ENCODE data around the gene ARHGAP6. TPM values are rescaled to one million over a fixed set of nuclear protein-coding genes. Genes with fewer than 3 reads are reported as not detected.

ARHGAP6 gene
- polyA plus RNA-seq, 3 donors = 0.31 to 1.1 (median 0.40) TPM

DNA sequence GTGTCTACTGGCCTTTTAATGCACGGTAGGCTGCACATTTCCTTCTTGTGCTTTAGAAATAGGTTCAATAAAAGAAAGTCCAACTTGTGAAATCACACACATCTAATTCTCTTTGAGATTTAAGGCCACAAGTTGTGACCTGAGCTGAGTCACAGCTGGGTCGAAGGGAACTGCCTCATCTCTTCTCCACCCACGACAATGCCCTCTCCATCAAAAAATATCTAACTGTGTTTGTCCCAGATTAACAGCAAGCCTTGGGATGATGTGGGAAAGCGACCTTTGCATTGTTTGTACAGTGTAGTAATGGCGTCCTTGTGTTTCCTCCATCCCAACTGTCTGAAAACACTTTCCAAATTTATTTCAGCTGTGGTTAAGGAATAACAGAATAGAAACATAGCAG, 203.6 kb downstream of the ARHGAP6 start:
- H3K27ac ChIP-seq (ENCODE audit: low read depth in 1 of 2, low read length in 2 of 2) = no peak overlapping the region
- peaks cover 0 to 3% (median 2%) of the 10 kb centered on the region in 3 donors for H3K27me3 Mint-ChIP-seq (ENCODE audit: low read depth in 3 of 3)
- no peak for DNase-seq
- H3K36me3 ChIP-seq (replicated peaks in 1 of 2; ENCODE audit: control insufficient read depth in 1 of 2, insufficient read depth in 2 of 2, low read length in 2 of 2) = no peaks in the 10 kb centered on the region
- H3K27me3 ChIP-seq (ENCODE audit: control insufficient read depth in 2 of 2, insufficient read depth in 2 of 2, low read length in 2 of 2) = no peaks in the 10 kb centered on the region
- no peak overlapping the region for H2AFZ ChIP-seq (ENCODE audit: insufficient read depth, low read depth, low read length, poor library complexity, severe bottlenecking)
- no peak overlapping the region for H3K4me3 Mint-ChIP-seq
- H3K4me1 ChIP-seq (ENCODE audit: control insufficient read depth in 1 of 2, insufficient read depth in 2 of 2, low read length in 2 of 2) = no peaks in the 10 kb centered on the region
- TF ChIP-seq, protein P1, sequence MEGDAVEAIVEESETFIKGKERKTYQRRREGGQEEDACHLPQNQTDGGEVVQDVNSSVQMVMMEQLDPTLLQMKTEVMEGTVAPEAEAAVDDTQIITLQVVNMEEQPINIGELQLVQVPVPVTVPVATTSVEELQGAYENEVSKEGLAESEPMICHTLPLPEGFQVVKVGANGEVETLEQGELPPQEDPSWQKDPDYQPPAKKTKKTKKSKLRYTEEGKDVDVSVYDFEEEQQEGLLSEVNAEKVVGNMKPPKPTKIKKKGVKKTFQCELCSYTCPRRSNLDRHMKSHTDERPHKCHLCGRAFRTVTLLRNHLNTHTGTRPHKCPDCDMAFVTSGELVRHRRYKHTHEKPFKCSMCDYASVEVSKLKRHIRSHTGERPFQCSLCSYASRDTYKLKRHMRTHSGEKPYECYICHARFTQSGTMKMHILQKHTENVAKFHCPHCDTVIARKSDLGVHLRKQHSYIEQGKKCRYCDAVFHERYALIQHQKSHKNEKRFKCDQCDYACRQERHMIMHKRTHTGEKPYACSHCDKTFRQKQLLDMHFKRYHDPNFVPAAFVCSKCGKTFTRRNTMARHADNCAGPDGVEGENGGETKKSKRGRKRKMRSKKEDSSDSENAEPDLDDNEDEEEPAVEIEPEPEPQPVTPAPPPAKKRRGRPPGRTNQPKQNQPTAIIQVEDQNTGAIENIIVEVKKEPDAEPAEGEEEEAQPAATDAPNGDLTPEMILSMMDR (IDR thresholded peaks at IDR 0.05) = no peak
- no CpG with 5 or more reads among the region's 5 CpGs for WGBS (ENCODE audit: insufficient coverage)
- H3K9ac ChIP-seq (ENCODE audit: insufficient read depth, low read length, poor library complexity, severe bottlenecking) = no peak overlapping the region
- no peaks in the 10 kb centered on the region for H3K4me1 Mint-ChIP-seq
- no peaks in the 10 kb centered on the region for H3K9me3 ChIP-seq (replicated peaks in 1 of 2; ENCODE audit: control insufficient read depth in 1 of 2, insufficient read depth in 1 of 2, low read length in 2 of 2)
- no peak overlapping the region for H3K4me2 ChIP-seq (replicated peaks; ENCODE audit: extremely low read depth, low read length, poor library complexity, severe bottlenecking)
- H4K20me1 ChIP-seq (ENCODE audit: insufficient read depth, low read length) = no peaks in the 10 kb centered on the region
- intact Hi-C loops (cut with micrococcal nuclease) = no loop called here
- H3K79me2 ChIP-seq (ENCODE audit: insufficient read depth, low read length) = no peaks in the 10 kb centered on the region
- H3K9me3 Mint-ChIP-seq = peaks cover 0 to 4% (median 0%) of the 10 kb centered on the region in 7 donors
- H3K36me3 Mint-ChIP-seq = no peaks in the 10 kb centered on the region
- no peak overlapping the region for H3K27ac Mint-ChIP-seq
- H3K4me3 ChIP-seq (replicated peaks in 1 of 3; ENCODE audit: low read depth in 2 of 3, low read length in 3 of 3) = no peak overlapping the region

DNA sequence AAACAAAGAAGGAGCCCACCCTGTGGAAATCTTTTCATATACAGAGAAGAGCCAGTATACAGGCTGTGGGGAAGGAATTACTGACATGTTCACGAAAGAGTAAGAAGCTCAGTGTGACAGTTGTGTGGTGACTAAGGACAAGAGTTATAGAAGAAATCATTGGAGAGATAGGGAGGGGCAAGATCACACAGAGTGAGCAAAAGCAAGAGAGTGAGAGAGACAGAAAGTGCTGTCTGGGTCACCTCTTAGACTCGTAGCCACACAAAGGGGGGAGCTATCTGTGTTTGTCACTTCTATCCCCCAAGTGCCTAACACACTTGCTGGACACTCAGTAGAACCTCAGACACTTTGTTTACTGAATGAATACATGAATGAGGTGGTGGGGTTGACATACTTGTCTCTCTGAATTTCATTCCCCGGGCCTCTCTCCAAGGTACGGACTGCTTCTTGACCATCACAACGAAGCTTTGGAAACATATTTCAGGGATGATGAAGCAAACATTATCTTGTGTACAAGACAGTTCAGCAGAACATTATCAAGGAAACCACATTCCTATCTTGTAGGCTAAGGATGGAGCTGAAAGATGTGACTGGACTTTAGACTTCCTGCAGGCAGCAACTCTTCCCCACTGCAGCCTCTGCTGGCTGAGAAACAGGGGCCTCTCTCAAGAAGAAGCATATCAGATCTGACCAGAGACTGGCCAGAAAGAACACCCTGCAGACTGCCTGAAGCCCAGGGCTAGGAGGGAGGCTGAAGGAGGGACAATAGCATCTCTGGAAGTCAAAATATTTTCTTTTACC, 204.3 kb downstream of the ARHGAP6 start:
- H3K27ac ChIP-seq (ENCODE audit: low read depth in 1 of 2, low read length in 2 of 2) = no peak overlapping the region
- no peak overlapping the region for H3K4me3 ChIP-seq (replicated peaks in 1 of 3; ENCODE audit: low read depth in 2 of 3, low read length in 3 of 3)
- no peaks in the 10 kb centered on the region for H3K9me3 ChIP-seq (replicated peaks in 1 of 2; ENCODE audit: control insufficient read depth in 1 of 2, insufficient read depth in 1 of 2, low read length in 2 of 2)
- no peaks in the 10 kb centered on the region for H3K4me1 ChIP-seq (ENCODE audit: control insufficient read depth in 1 of 2, insufficient read depth in 2 of 2, low read length in 2 of 2)
- no peaks in the 10 kb centered on the region for H3K79me2 ChIP-seq (ENCODE audit: insufficient read depth, low read length)
- no peaks in the 10 kb centered on the region for H3K27me3 ChIP-seq (ENCODE audit: control insufficient read depth in 2 of 2, insufficient read depth in 2 of 2, low read length in 2 of 2)
- Mint-ChIP-seq H3K27ac (no peak overlapping the region), H3K27me3 (ENCODE audit: low read depth in 3 of 3) (peaks cover 0 to 2% (median 2%) of the 10 kb centered on the region in 3 donors), H3K9me3 (peaks cover 0 to 1% (median 0%) of the 10 kb centered on the region in 7 donors), H3K4me1 (no peaks in the 10 kb centered on the region), H3K4me3 (no peak overlapping the region), H3K36me3 (no peaks in the 10 kb centered on the region)
- no peak overlapping the region for H3K4me2 ChIP-seq (replicated peaks; ENCODE audit: extremely low read depth, low read length, poor library complexity, severe bottlenecking)
- WGBS (ENCODE audit: insufficient coverage) = 100% methylated on average over 1 of the region's 5 CpGs
- intact Hi-C loops (cut with micrococcal nuclease) = no loop called here
- DNase-seq = no peak
- no peaks in the 10 kb centered on the region for H3K36me3 ChIP-seq (replicated peaks in 1 of 2; ENCODE audit: control insufficient read depth in 1 of 2, insufficient read depth in 2 of 2, low read length in 2 of 2)
- no peak overlapping the region for H3K9ac ChIP-seq (ENCODE audit: insufficient read depth, low read length, poor library complexity, severe bottlenecking)
- TF ChIP-seq, protein P1 (IDR thresholded peaks at IDR 0.05) = no peak
- no peaks in the 10 kb centered on the region for H4K20me1 ChIP-seq (ENCODE audit: insufficient read depth, low read length)
- no peak overlapping the region for H2AFZ ChIP-seq (ENCODE audit: insufficient read depth, low read depth, low read length, poor library complexity, severe bottlenecking)
